Measurements from ENCODE around the gene ATF7IP. TPM values are rescaled to one million over a fixed set of nuclear protein-coding genes. Genes with fewer than 3 reads are reported as not detected.
A peak's percentile ranks its signal among the peaks of the same experiment; 100 is the strongest.

The ATF7IP gene
- total and polyA plus RNA-seq, 10 donors = 10.2 to 170 (median 111) TPM

- 83 to 95% (median 91%) methylated on average over 7 of the region's 7 CpGs for WGBS, 5 donors
These were observed 3.8 kb downstream of the ATF7IP start for GRCh38 chr12:14369311-14369710.

GRCh38 chr12:14373217-14373616, 7.7 kb downstream of the ATF7IP start:
- peak overlapping the region in 7 of 8 donors; percentile 4 to 52 (median 27) for H3K27ac ChIP-seq
- H3K9me3 ChIP-seq = peaks cover 0 to 61% (median 16%) of the 10 kb centered on the region in 8 donors
- H3K4me1 ChIP-seq = peaks cover 24 to 89% (median 51%) of the 10 kb centered on the region in 6 donors
- H3K27me3 ChIP-seq (replicated peaks in 1 of 7) = no peaks in the 10 kb centered on the region
- H3K36me3 ChIP-seq = peaks cover 0 to 57% (median 15%) of the 10 kb centered on the region in 6 donors
- no peak for DNase-seq
- intact Hi-C loops (cut with DNase I; ENCODE audit: low total_unique reads) = no loop called here
- no peak for TF ChIP-seq POLR2A (IDR thresholded peaks at IDR 0.05)
- TF ChIP-seq POLR2AphosphoS5 (IDR thresholded peaks at IDR 0.05) = no peak
- no peak for TF ChIP-seq CTCF (IDR thresholded peaks at IDR 0.05 in 8 of 11, conservative IDR thresholded peaks at IDR 0.05 in 3 of 11)
- H3K4me3 ChIP-seq = no peak overlapping the region

More at GRCh38 chr12:14369311-14369710, 3.8 kb downstream of the ATF7IP start:
- intact Hi-C loops (cut with DNase I; ENCODE audit: low total_unique reads) = no loop called here
- Histone ChIP-seq H3K27ac (peak overlapping the region in 7 of 8 donors; percentile 97 to 99 (median 99)), H3K9me3 (peaks cover 0 to 25% (median 0%) of the 10 kb centered on the region in 8 donors), H3K4me1 (peaks cover 24 to 84% (median 48%) of the 10 kb centered on the region in 6 donors), H3K36me3 (peaks cover 0 to 19% (median 8%) of the 10 kb centered on the region in 6 donors), H3K4me3 (peak overlapping the region in 2 of 8 donors; percentile 61 to 79), H3K27me3 (replicated peaks in 1 of 7) (no peaks in the 10 kb centered on the region)
- DNase-seq = no peak
- no peak for TF ChIP-seq POLR2A (IDR thresholded peaks at IDR 0.05)
- TF ChIP-seq POLR2AphosphoS5 (IDR thresholded peaks at IDR 0.05) = peak in 1 of 3 donors; percentile 22

DNA sequence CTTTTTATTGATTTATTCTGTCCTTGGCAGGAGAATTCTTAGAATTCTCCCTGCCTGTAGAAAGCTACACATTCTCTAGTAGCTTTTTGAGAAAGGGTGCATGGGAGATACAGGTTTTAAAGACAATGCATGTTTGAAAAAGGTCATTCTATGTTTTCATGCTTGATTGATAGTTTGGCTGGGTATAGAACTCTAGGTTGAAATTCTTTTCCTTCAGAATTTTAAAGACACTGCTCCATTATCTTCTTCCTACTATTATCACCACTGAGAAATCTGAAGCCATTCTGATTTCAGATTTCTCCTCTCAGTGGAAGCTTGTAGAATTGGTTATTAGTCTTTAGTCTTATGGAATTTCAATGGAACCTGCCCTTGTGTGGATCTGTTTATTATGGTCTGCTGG, 14.0 kb downstream of the ATF7IP start:
- Histone ChIP-seq H3K36me3 (peaks cover 0 to 91% (median 21%) of the 10 kb centered on the region in 6 donors), H3K9me3 (peaks cover 6 to 86% (median 47%) of the 10 kb centered on the region in 8 donors), H3K27me3 (replicated peaks in 1 of 7) (no peaks in the 10 kb centered on the region), H3K27ac (no peak overlapping the region), H3K4me1 (peaks cover 15 to 65% (median 35%) of the 10 kb centered on the region in 6 donors), H3K4me3 (no peak overlapping the region)
- no peak for DNase-seq
- intact Hi-C loops (cut with DNase I; ENCODE audit: low total_unique reads) = no loop called here
- TF ChIP-seq CTCF (IDR thresholded peaks at IDR 0.05 in 8 of 11, conservative IDR thresholded peaks at IDR 0.05 in 3 of 11) (no peak), POLR2A (IDR thresholded peaks at IDR 0.05) (no peak), POLR2AphosphoS5 (IDR thresholded peaks at IDR 0.05) (no peak)

GRCh38 chr12:14384783-14385638, 19.5 kb downstream of the ATF7IP start:
- intact Hi-C loops (cut with DNase I; ENCODE audit: low total_unique reads) = no loop called here
- Histone ChIP-seq H3K4me3 (peak overlapping the region in 6 of 8 donors; percentile 0 to 47 (median 14)), H3K36me3 (peaks cover 0 to 55% (median 3%) of the 10 kb centered on the region in 6 donors), H3K9me3 (peaks cover 0 to 41% (median 14%) of the 10 kb centered on the region in 8 donors), H3K27ac (peak overlapping the region; percentile 43 to 81 (median 76)), H3K4me1 (peaks cover 17 to 94% (median 56%) of the 10 kb centered on the region in 6 donors), H3K27me3 (replicated peaks in 1 of 7) (no peaks in the 10 kb centered on the region)
- no peak for DNase-seq
- WGBS, 5 donors = 5 to 13% (median 6%) methylated on average over 2 of the region's 2 CpGs
- TF ChIP-seq POLR2AphosphoS5 (IDR thresholded peaks at IDR 0.05) = peak in 1 of 3 donors; percentile 50
- no peak for TF ChIP-seq CTCF (IDR thresholded peaks at IDR 0.05 in 8 of 11, conservative IDR thresholded peaks at IDR 0.05 in 3 of 11)
- TF ChIP-seq POLR2A (IDR thresholded peaks at IDR 0.05) = no peak
